GM10248 (cell line): ENCODE measurements around the gene SAMD14.

Experiments
- CTCF ChIA-PET: fragments of 300-600 bp; sonication (Branson Sonifier 250); formaldehyde crosslinking; extraction: SDS; loops from one replicate; lab custom pipeline; 2021; ENCODE audit warnings: antibody characterized with exemption; lab: Yijun Ruan, JAX
- POLR2A ChIA-PET: fragments of 350-650 bp; sonication (Branson Sonifier 250); formaldehyde crosslinking; extraction: SDS; loops from one replicate; lab custom pipeline; 2020; ENCODE audit warnings: antibody characterized with exemption; lab: Yijun Ruan, JAX
- DNase-seq: peaks from one replicate; pipeline ENCODE4 v3.0.0; 2012; ENCODE audit errors: extremely low spot score
- CTCF ChIP-seq: IDR thresholded peaks from 2 replicates; pipeline ENCODE4 v1.5.1; 2012; ENCODE audit warnings: mild to moderate bottlenecking, low read depth; ENCODE audit errors: extremely low read depth, missing control alignments, control extremely low read depth

The SAMD14 gene

GRCh38 chr17:50097926-50098325 is 32.0 kb downstream of the SAMD14 start:
- ChIA-PET CTCF (interaction anchor here (1.3 to 15.6 kb wide), 4 partner anchors 10 to 100 kb away, joined by 3 to 246 read pairs (median 10); no protein-coding TSS in a partner anchor), POLR2A (no interaction called here)
- no peak for TF ChIP-seq CTCF
- no peak for DNase-seq

DNA sequence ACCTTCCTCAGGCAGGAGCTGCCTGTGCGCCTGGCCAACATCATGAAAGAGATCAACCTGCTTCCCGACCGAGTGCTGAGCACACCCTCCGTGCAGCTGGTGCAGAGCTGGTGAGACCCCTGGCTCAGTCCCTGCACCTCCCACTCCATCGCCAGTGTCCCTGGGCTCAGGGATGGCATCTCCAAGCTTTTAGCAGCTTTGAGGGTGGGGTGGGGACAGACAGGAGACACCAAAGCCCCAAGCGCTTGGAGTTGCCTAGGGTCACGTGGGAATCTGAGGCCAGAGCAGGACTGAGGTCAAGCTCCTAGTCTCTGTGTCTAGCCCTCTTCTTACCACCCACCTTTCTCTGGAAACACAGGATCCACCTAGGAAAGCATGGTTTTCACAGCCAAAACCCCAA is 32.5 kb downstream of the SAMD14 start:
- TF ChIP-seq CTCF, result no peak
- ChIA-PET POLR2A (interaction anchor here (0.6 kb wide), 1 partner anchor 866 kb away, joined by 7 read pairs; no protein-coding TSS in a partner anchor), CTCF (interaction anchor here (1.3 to 15.6 kb wide), 4 partner anchors 10 to 101 kb away, joined by 3 to 246 read pairs (median 10); no protein-coding TSS in a partner anchor)
- no peak for DNase-seq

GRCh38 chr17:50096758-50097157 is 33.2 kb downstream of the SAMD14 start:
- POLR2A ChIA-PET, result interaction anchor here (0.6 kb wide), 1 partner anchor 865 kb away, joined by 7 read pairs; no protein-coding TSS in a partner anchor
- DNase-seq, result no peak
- no peak for TF ChIP-seq CTCF
- CTCF ChIA-PET, result interaction anchor here (1.3 to 15.6 kb wide), 4 partner anchors 9 to 101 kb away, joined by 3 to 246 read pairs (median 4); no protein-coding TSS in a partner anchor

- CTCF ChIA-PET, result interaction anchor here (1.3 to 15.6 kb wide), 4 partner anchors 8 to 67 kb away, joined by 3 to 246 read pairs (median 40); no protein-coding TSS in a partner anchor
- POLR2A ChIA-PET, result no interaction called here
- no peak for DNase-seq
- no peak for TF ChIP-seq CTCF
These were observed 33.9 kb downstream of the SAMD14 start for GRCh38 chr17:50096092-50096491.

GRCh38 chr17:50095626-50096037 is 34.3 kb downstream of the SAMD14 start:
- POLR2A ChIA-PET, result no interaction called here

DNA sequence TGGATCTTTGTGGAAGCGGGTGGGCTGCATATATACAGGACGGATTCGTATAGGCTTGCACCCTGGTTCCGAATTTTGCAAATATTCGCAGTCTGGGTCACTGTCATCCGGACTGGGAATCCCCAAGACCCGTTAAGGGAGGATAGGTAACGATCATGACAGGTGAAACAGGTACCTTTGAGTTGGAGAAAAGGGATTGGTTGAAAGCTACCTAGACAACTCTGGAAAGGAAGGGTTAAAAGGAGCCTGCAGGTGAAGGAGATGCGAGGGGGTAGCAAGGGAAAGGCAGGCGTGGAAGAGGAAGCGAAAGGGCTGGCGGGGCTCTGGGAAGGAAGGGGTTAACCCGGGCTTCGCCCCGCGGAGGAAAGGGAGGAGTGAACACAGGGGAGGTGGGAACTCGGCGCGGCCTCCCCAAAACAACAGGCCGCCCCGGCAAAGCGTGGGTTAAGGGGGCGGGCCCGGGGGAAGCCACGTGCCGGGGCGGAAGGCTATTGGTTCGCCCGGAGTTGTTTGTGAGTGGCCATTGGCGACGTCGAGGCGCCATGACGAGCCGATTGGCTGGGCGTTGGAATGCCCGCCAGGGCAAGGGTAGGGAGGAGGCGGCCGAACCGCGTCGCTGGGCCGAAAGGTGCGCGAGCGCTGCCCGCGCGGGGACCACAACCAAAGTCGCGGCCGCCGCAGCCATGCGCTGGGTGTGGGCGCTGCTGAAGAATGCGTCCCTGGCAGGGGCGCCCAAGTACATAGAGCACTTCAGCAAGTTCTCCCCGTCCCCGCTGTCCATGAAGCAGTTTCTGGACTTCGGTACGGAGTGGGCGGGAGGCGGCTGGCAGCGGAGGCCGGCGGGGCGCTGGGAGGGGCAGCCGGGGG is 35.0 kb downstream of the SAMD14 start, which contains the start of gene PDK2:
Gene PDK2, plus strand, starts transcription at position 599 of the 867 bp plus-strand sequence. Its CDS starts 85 bp downstream, at position 684.
- POLR2A ChIA-PET, result no interaction called here
- DNase-seq, result peak; percentile 98
- CTCF ChIA-PET, result interaction anchor here (0.7 to 15.6 kb wide), 65 partner anchors 7 to 638 kb away, joined by 3 to 246 read pairs (median 5); partner anchors contain the start of genes COL1A1, DLX3, ITGA3 and SAMD14
- TF ChIP-seq CTCF, result no peak

More at GRCh38 chr17:50095626-50096037, 34.3 kb downstream of the SAMD14 start:
- CTCF ChIA-PET, result interaction anchor here (1.3 to 15.6 kb wide), 4 partner anchors 8 to 67 kb away, joined by 3 to 246 read pairs (median 40); no protein-coding TSS in a partner anchor
- DNase-seq, result no peak
- no peak for TF ChIP-seq CTCF
